Measurements from ENCODE around the gene ZNF8.
"Not testable (repeated sequence)": the region's sequence is repeated elsewhere in the genome, so short reads cannot be mapped to it uniquely, and the experiment has no call there.

DNA sequence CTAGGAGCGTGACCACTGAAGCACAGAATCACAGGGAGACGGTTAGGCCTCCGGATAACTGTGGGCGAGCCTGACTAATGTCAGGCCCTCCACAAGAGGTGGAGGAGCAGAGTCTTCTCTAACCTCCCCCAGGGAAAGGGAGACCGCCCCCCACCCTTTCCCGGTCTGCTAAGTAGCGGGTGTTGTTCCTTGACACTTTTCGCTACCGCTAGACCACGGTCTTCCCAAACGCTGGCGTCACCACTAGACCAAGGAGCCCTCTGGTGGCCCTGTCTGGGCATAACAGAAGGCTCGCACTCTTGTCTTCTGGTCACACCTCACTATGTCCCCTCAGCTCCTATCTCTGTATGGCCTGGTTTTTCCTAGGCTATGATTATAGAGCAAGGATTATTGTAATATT, 31.9 kb downstream of the ZNF8 start:
- TF ChIP-seq, protein P1, sequence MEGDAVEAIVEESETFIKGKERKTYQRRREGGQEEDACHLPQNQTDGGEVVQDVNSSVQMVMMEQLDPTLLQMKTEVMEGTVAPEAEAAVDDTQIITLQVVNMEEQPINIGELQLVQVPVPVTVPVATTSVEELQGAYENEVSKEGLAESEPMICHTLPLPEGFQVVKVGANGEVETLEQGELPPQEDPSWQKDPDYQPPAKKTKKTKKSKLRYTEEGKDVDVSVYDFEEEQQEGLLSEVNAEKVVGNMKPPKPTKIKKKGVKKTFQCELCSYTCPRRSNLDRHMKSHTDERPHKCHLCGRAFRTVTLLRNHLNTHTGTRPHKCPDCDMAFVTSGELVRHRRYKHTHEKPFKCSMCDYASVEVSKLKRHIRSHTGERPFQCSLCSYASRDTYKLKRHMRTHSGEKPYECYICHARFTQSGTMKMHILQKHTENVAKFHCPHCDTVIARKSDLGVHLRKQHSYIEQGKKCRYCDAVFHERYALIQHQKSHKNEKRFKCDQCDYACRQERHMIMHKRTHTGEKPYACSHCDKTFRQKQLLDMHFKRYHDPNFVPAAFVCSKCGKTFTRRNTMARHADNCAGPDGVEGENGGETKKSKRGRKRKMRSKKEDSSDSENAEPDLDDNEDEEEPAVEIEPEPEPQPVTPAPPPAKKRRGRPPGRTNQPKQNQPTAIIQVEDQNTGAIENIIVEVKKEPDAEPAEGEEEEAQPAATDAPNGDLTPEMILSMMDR (IDR thresholded peaks at IDR 0.05): not testable (repeated sequence)
- TF ChIP-seq POLR2A (IDR thresholded peaks at IDR 0.05): not testable (repeated sequence)
